Sigmoid colon (tissue), 3 donors: ENCODE results near the gene ATXN10.

Experiments
- CTCF ChIP-seq, 4 experiments: fragments of 450-650 bp in 3 of 4; fragments of 200-600 bp in 1 of 4; IDR thresholded peaks; one replicate each; pipeline ENCODE4 v1.5.1; 2016 to 2019; ENCODE audit warnings: antibody characterized with exemption in 4 of 4, mild to moderate bottlenecking in 3 of 4, moderate library complexity in 2 of 4
- POLR2A ChIP-seq, 2 donors: fragments of 450-650 bp; IDR thresholded peaks; one replicate each; pipeline ENCODE4 v1.6.1; 2016; ENCODE audit warnings: antibody characterized with exemption in 2 of 2, mild to moderate bottlenecking in 2 of 2, moderate library complexity in 2 of 2

GRCh38 chr22:45708145-45708544 lies 36.5 kb downstream of the ATXN10 start:
- TF ChIP-seq POLR2A (IDR thresholded peaks at IDR 0.05) (no peak), CTCF (IDR thresholded peaks at IDR 0.05) (no peak)
